Rectal smooth muscle tissue (tissue), 1 donor: ENCODE data around the gene ZNF426.
A peak's percentile ranks its signal among the peaks of the same experiment; 100 is the strongest.
"Not testable (repeated sequence)": the region's sequence is repeated elsewhere in the genome, so short reads cannot be mapped to it uniquely, and the experiment has no call there.

Experiments
- H3K27ac ChIP-seq: one replicate; pipeline ENCODE4 v1.7.0; 2013; ENCODE audit warnings: low read depth, low read length, inconsistent platforms
- H3K27me3 ChIP-seq: one replicate; pipeline ENCODE4 v1.7.0; 2013; ENCODE audit warnings: low read length; ENCODE audit not compliant: control insufficient read depth, insufficient read depth
- H3K36me3 ChIP-seq: one replicate; pipeline ENCODE4 v1.7.0; 2013; ENCODE audit warnings: low read length; ENCODE audit not compliant: control insufficient read depth, insufficient read depth
- H3K4me1 ChIP-seq: one replicate; pipeline ENCODE4 v1.7.0; 2013; ENCODE audit warnings: low read length; ENCODE audit not compliant: control insufficient read depth, insufficient read depth
- H3K4me3 ChIP-seq: one replicate; pipeline ENCODE4 v1.7.0; 2013; ENCODE audit warnings: low read length
- H3K9ac ChIP-seq: one replicate; pipeline ENCODE4 v1.7.0; 2013; ENCODE audit warnings: low read length

The ZNF426 gene

DNA sequence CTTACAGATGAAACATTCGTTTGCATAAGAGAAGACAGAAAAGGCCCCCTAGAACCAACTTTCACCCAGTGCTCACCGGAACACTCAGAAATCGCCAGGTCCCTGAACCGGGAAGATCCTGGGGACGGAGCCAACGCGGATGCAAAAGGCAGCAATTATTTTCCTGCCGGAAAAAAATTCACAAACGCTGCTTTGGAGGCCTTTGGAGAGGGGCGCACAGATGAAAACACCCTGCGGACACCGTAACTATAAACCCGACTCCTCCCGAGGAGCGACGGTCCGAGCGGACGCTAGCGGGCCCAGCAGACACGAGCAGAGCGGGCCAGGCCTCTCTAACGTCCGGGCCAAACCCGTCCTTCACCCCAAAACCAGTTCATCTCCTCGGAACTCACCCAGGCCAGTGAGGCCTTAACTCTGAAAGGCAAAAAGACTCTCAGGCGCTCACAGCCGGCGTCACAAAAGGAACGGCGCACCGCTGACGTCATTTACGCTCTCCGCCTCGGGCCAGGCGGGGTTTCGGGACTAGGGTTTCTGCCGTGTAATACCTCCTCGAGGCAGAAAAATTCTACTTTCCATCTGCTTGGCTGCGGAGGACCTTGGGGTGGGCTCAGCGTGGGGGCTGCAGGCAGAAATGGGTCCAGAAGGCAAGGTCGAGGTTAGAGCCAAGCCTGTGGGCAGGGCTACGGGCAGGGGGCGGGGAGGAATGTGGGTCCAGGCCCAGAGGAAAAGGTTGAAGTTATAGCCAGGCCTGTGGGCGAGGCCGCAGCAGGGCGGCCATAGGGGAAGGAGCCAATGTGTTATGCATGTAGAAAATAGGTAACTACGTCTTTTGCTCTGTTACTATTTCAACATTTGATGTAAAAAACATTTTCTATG lies at the start of gene ZNF426:
Gene ZNF426 (minus strand): TSS at position 463 of the 876 bp plus-strand sequence. CDS start 2,413 bp downstream, outside the sequence.
- Histone ChIP-seq H3K9ac (peak within 1 kb of the TSS; percentile 95), H3K27me3 (no peaks in the 10 kb centered on the region), H3K4me3 (peak within 1 kb of the TSS; percentile 91), H3K36me3 (peaks cover 27% of the 10 kb centered on the region), H3K27ac (peak within 1 kb of the TSS; percentile 97), H3K4me1 (no peaks in the 10 kb centered on the region)

DNA sequence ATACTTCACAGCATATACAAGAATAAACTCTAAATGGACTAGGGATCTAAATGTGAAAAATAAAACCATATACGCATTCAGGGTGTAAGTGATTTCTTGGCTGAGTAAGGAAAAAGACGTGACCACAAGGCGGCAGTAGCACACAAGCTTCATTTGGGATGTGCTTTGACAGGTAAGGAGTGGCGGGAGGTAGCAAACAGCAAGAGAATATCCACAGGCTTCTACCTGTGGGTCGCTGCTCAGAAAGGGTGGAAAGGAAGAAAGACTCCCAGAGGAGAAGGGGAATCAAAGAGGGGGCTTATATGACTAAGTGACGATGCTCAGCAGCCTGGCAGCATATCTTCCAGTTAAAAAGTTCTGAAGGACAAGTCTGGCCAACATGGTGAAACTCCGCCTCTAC lies 48.3 kb upstream of the ZNF426 start:
- no peaks in the 10 kb centered on the region for H3K27me3 ChIP-seq
- no peak overlapping the region for H3K9ac ChIP-seq
- no peak overlapping the region for H3K27ac ChIP-seq

DNA sequence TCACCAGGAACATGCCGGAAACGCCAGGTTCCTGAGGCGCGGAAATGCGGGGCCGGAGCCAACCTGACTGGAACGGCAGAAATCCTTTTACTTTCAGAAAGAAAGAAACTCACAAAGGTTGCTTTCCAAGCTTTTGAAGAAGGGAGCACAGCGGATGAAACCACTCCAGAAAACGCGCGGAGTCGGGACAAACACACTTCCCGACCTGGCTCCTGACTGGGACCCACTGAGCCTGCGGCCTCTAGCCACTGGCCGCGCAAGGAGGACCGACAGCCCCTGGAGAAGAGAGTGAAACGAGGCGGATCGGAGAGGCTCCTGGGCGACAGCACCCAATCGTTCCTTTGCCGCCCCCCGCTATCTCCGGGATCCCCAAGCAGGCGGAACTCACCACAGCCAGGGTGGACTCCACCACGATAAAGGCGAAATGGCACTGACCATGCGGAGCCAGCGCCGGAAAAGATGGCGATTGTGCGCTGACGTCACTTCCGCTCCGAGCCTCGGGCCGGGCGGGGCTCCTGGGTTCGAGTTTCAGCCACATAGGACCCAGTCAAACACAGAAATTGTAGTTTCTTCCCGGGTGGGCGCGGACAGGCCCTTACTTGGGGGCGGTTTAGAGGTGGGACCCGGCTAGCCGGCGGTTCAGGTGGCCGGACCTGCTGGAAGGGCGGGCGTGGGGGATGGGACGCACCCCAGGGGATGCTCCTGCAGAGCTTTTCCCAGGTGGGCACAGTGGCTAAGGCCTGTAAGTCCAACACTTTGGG lies 45.8 kb upstream of the ZNF426 start, which contains the start of gene ZNF121:
Gene ZNF121 (minus strand): TSS at position 432 of the 761 bp plus-strand sequence. CDS start 16,407 bp downstream, outside the sequence.
- no peaks in the 10 kb centered on the region for H3K36me3 ChIP-seq

More for the DNA sequence above, 48.3 kb upstream of the ZNF426 start:
- no peak overlapping the region for H3K4me3 ChIP-seq
- no peaks in the 10 kb centered on the region for H3K36me3 ChIP-seq
- H3K4me1 ChIP-seq: no peaks in the 10 kb centered on the region

DNA sequence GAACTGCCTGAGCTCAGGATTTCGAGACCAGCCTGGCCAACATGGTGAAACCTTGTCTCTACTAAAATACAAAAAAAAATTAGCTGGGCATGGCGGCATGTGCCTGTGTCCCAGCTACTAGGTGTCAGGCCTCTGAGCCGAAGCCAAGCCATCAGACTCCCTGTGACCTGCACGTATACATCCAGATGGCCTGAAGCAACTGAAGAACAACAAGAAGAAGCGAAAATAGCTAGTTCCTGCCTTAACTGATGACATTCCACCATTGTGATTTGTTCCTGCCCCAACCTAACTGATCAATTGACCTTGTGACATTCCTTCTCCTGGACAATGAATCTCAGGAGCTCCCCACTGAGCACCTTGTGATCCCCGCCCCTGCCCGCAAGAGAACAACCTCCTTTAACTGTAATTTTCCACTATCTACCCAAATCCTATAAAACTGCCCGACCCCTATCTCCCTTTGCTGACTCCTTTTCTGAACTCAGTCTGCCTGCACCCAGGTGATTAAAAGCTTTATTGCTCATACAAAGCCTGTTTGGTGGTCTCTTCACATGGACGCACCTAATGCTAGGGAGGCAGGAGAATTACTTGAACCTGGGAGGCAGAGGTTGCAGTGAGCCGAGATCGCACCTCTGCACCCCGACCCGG lies 43.8 kb upstream of the ZNF426 start:
- H3K9ac ChIP-seq, H3K36me3 ChIP-seq, H3K4me1 ChIP-seq, H3K27ac ChIP-seq, H3K4me3 ChIP-seq, H3K27me3 ChIP-seq: not testable (repeated sequence)

More for the DNA sequence above, 45.8 kb upstream of the ZNF426 start, which contains the start of gene ZNF121:
- H3K9ac ChIP-seq: peak within 1 kb of the TSS; percentile 74
- H3K27ac ChIP-seq: peak within 1 kb of the TSS; percentile 80
- H3K27me3 ChIP-seq: no peaks in the 10 kb centered on the region
- peak within 1 kb of the TSS; percentile 86 for H3K4me3 ChIP-seq
- no peaks in the 10 kb centered on the region for H3K4me1 ChIP-seq

DNA sequence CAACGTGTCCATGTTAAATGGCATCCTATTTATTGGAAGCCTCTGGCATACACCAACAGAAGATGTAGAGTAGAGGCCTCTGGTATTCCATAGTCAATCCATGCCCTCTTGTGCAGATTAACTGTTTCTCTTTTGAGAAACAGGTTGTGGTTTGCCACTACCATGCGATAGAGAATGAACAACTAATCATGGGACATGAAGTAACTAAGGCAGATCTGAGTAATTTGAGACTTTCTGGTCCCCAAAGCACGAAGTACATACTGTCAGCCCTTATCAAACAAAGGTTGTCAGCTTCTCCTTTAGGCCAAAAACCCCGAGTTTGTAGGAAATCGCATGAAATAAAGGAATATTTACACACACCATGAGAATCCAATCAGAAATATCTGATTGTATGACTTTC lies 42.3 kb upstream of the ZNF426 start:
- Histone ChIP-seq H3K9ac (no peak overlapping the region), H3K27ac (no peak overlapping the region), H3K4me3 (no peak overlapping the region), H3K27me3 (no peaks in the 10 kb centered on the region), H3K36me3 (no peaks in the 10 kb centered on the region), H3K4me1 (no peaks in the 10 kb centered on the region)

DNA sequence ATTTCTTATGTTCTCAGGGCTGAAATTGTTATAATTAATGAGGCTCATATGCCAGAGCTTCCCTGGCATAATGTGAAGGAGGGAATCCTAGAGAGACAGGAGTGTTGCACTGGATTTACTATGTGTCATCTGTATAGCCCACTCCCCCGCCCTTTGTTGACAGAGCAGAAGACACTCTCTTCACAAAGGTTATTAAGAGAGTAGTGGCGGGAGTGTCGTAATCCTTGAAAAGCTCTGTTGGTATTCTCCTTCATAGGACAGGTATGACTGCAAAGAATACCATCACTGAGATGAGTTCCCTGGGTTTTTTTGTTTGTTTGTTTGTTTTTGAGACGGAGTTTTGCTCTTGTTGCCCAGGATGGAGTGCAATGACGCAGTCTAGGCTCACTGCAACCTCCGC lies 31.8 kb upstream of the ZNF426 start:
- no peak overlapping the region for H3K9ac ChIP-seq
- no peaks in the 10 kb centered on the region for H3K4me1 ChIP-seq
- H3K27me3 ChIP-seq: no peaks in the 10 kb centered on the region
- H3K36me3 ChIP-seq: peaks cover 26% of the 10 kb centered on the region
- no peak overlapping the region for H3K27ac ChIP-seq
- H3K4me3 ChIP-seq: no peak overlapping the region

DNA sequence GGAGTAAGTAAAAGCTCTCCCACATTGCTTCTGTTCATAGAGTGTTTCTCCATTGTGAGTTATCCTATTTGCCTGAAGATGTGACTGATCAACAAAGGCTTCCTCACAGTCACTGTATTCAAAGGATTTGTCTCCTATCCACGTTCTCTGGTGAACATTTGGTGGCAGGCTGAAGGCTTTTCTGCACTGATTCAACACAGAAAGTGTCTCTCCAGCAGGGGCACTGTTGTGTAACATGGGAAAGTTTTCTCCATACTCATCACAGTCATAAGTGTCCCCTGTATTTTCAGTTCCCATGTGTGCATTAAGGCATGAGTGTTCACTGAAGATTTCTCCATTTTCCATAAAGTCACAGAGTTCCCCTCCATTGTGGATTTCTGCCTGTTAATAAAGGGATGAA lies 28.3 kb upstream of the ZNF426 start:
- no peak overlapping the region for H3K27ac ChIP-seq
- H3K4me1 ChIP-seq: no peaks in the 10 kb centered on the region
- no peak overlapping the region for H3K4me3 ChIP-seq
- H3K36me3 ChIP-seq: peaks cover 40% of the 10 kb centered on the region
- no peak overlapping the region for H3K9ac ChIP-seq
- H3K27me3 ChIP-seq: no peaks in the 10 kb centered on the region

DNA sequence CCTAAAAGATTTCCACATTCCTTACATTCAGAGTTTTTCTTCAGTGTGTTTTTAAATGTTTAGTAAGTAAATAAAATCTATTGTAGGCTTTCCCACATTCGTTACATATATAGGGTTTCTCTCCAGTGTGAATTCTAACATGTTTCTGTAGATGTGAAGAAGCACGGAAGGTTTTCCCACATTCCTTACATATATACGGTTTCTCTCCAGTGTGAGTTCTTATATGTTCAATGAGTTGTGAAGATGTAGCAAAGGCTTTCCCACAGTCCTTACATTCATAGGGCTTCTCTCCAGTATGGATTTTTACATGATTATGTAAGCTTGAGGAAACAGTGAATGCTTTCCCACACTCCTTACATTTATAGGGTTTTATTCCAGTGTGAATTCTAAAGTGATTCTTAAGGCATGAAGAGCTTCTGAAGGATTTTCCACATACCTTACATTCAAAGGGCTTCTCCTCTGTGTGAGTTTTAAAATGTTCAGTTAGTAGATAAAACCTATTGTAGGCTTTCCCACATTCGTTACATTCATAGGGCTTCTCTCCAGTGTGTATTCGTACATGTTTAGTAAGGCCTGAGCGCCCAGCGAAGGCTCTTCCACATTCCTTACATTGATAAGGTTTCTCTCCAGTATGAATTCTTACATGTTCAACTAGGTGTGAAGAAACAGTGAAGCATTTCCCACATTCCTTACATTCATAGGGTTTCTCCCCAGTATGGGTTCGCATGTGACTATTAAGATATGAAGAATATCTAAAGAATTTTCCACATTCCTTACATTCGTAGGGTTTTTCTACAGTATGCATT lies 27.7 kb upstream of the ZNF426 start:
- Histone ChIP-seq H3K27ac (no peak overlapping the region), H3K27me3 (no peaks in the 10 kb centered on the region), H3K9ac (no peak overlapping the region), H3K4me3 (no peak overlapping the region), H3K36me3 (peaks cover 44% of the 10 kb centered on the region), H3K4me1 (no peaks in the 10 kb centered on the region)

DNA sequence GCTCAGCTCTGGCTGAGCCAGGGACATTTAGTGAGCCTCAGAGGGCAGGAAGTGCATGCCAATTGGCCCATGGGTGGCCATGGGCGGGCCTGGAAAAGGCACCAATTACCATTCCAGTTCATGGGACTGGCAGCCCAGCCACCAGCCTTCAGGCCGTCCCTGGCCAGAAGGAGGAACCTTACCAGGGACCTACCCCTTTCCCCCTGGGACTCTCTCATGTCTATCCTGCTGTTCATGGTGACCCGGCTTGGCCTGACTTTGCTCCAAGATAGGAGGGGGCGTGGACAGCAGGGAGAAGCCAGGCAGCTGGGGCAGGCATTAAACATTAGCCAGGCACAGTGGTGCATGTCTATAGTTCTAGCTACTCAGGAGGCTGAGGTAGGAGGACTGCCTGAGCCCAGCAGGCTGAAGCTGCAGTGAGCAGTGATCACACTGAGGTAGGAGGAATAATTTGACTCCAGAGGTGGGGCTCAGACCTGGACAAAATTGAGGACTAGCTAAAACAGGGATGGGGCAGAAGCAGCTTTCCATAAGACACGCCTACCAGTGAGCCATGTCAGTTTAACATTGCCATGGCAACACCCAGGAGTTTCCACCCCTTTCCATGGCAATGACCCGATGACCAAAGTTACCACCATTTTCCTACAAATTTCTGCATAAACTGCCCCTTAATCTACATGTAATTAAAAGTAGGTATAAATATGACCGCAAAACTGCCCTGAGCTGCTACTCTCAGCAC lies 14.3 kb upstream of the ZNF426 start:
- no peaks in the 10 kb centered on the region for H3K36me3 ChIP-seq
- H3K27ac ChIP-seq: no peak overlapping the region
- H3K27me3 ChIP-seq: no peaks in the 10 kb centered on the region

DNA sequence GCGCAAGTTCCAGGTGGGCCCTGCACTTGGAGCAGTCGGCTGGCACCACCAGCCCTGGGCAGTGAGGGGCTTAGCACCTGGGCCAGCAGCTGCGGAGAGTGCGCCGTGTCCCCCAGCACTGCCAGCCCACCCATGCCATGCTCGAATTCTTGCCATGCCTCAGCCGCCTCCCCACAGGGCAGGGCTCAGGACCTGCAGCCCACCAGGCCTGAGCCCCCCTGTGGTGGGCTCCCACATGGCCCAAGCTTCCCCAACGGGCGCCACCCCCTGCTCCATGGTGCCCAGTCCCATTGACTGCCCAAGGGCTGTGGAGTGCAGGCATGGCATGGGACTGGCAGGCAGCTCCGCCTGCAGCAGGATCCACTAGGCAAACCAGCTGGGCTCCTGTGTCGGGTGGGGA lies 9.4 kb upstream of the ZNF426 start:
- no peak overlapping the region for H3K4me3 ChIP-seq
- H3K9ac ChIP-seq: no peak overlapping the region
- H3K36me3 ChIP-seq: no peaks in the 10 kb centered on the region
- H3K4me1 ChIP-seq: no peaks in the 10 kb centered on the region
- H3K27me3 ChIP-seq: no peaks in the 10 kb centered on the region
- no peak overlapping the region for H3K27ac ChIP-seq

More for the DNA sequence above, 14.3 kb upstream of the ZNF426 start:
- Histone ChIP-seq H3K9ac (no peak overlapping the region), H3K4me3 (no peak overlapping the region), H3K4me1 (no peaks in the 10 kb centered on the region)

DNA sequence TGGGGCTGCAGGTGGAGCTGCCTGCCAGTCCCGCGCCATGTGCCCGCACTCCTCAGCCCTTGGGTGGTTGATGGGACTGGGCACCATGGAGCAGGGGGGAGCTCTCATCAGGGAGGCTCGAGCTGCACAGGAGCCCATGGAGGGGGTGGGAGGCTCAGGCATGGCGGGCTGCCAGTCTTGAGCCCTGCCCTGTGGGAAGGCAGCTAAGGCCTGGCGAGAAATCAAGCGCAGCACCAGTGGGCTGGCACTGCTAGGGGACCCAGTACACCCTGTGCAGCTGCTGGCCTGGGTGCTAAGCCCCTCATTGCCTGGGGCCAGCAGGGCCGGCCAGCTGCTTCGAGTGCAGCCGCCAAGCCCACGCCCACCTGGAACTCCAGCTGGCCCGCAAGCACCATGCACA lies 2.8 kb upstream of the ZNF426 start:
- H3K4me3 ChIP-seq, H3K9ac ChIP-seq, H3K36me3 ChIP-seq, H3K27ac ChIP-seq, H3K27me3 ChIP-seq, H3K4me1 ChIP-seq: not testable (repeated sequence)
